HepG2 (cell line): Measurements from ENCODE around the gene LMX1B. TPM values are rescaled to one million over a fixed set of nuclear protein-coding genes. Genes with fewer than 3 reads are reported as not detected.
A peak's percentile ranks its signal among the peaks of the same experiment; 100 is the strongest.

Experiments
- ATAC-seq: fragments of 200-7000 bp; cut with Tn5 transposase; 3 replicates; pipeline ENCODE4 v1.9.1; 2020; ENCODE audit warnings: mild to moderate bottlenecking, moderate library complexity
- BruUV-seq: library from RNA; stranded (reverse); fragments of 400-500 nt; replicated peaks from 2 replicates; lab custom pipeline; 2021; lab: Mats Ljungman, UMichigan
- CTCF ChIA-PET: fragments of 300-600 bp; formaldehyde crosslinking; extraction: SDS; loops from one replicate; lab custom pipeline; 2021; ENCODE audit warnings: low total read pairs, inconsistent platforms, low intra/inter-chr PET ratio; lab: Yijun Ruan, JAX
- POLR2A ChIA-PET: fragments of 350-600 bp; sonication (Branson Sonifier 250); formaldehyde crosslinking; loops from one replicate; lab custom pipeline; 2020; ENCODE audit warnings: antibody characterized with exemption, inconsistent platforms; lab: Yijun Ruan, JAX
- DNase-seq: peaks from one replicate; pipeline ENCODE4 v3.0.0-alpha.2; 2015; ENCODE audit warnings: low spot score
- FAIRE-seq: peaks from 3 replicates; lab custom pipeline; 2011; peaks lifted over from hg19 to GRCh38; lab: Jason Lieb, UNC
- H2AFZ ChIP-seq: one replicate; pipeline ENCODE4 v1.6.1; 2011; ENCODE audit warnings: low read length, inconsistent platforms
- H3K27ac ChIP-seq: fragments of 300-600 bp; 3 replicates; pipeline ENCODE4 v1.8.0; 2011; ENCODE audit warnings: mixed run types, mild to moderate bottlenecking, mixed read lengths, low read length, inconsistent platforms; ENCODE audit not compliant: insufficient read depth; ENCODE audit errors: extremely low read length
- H3K27me3 ChIP-seq, 2 experiments: fragments of 200-600 bp in 1 of 2; 2 replicates in 1 of 2; 3 replicates in 1 of 2; pipeline versions ENCODE4 v1.6.0 to v1.8.0; 2011; ENCODE audit warnings: low read length in 2 of 2, mild to moderate bottlenecking in 2 of 2, moderate library complexity in 2 of 2, inconsistent platforms in 1 of 2; ENCODE audit not compliant: insufficient read depth in 2 of 2, control insufficient read depth in 1 of 2
- H3K36me3 ChIP-seq, 2 experiments: fragments of 200-600 bp in 1 of 2; replicated peaks in 1 of 2; 2 replicates in 1 of 2; 3 replicates in 1 of 2; pipeline versions ENCODE4 v1.5.1 to v1.8.0; 2011; ENCODE audit warnings: low read length in 2 of 2, inconsistent platforms in 1 of 2; ENCODE audit not compliant: insufficient read depth in 2 of 2, control insufficient read depth in 1 of 2
- H3K4me1 ChIP-seq: 2 replicates; pipeline ENCODE4 v1.5.1; 2012; ENCODE audit warnings: low read length, inconsistent platforms; ENCODE audit not compliant: insufficient read depth
- H3K4me2 ChIP-seq: 2 replicates; pipeline ENCODE4 v1.6.0; 2011; ENCODE audit warnings: low read depth, low read length, inconsistent platforms
- H3K4me3 ChIP-seq, 3 experiments: fragments of 200-600 bp in 1 of 3; sonication (generic), shearing (Covaris generic) in 1 of 3; replicated peaks in 1 of 3; 2 replicates each; pipeline ENCODE4 v1.5.1; 2011 to 2016; ENCODE audit warnings: low read length in 3 of 3, inconsistent platforms in 2 of 3, low read depth in 2 of 3, mild to moderate bottlenecking in 2 of 3, control low read depth in 1 of 3, mixed read lengths in 1 of 3; ENCODE audit not compliant: insufficient read depth in 1 of 3
- H3K79me2 ChIP-seq: one replicate; pipeline ENCODE4 v1.6.1; 2011; ENCODE audit warnings: low read length, inconsistent platforms; ENCODE audit not compliant: insufficient read depth
- H3K9ac ChIP-seq: 2 replicates; pipeline ENCODE4 v1.6.0; 2011; ENCODE audit warnings: mild to moderate bottlenecking, low read depth, low read length, inconsistent platforms; ENCODE audit not compliant: insufficient read depth
- H3K9me3 ChIP-seq: 2 replicates; pipeline ENCODE4 v1.5.1; 2012; ENCODE audit warnings: mild to moderate bottlenecking, low read length
- H4K20me1 ChIP-seq: 2 replicates; pipeline ENCODE4 v1.6.0; 2011; ENCODE audit warnings: inconsistent platforms, mild to moderate bottlenecking, low read length, moderate library complexity; ENCODE audit not compliant: insufficient read depth
- E2F1 ChIP-seq: sonication (generic); formaldehyde crosslinking; IDR thresholded peaks from 2 replicates; pipeline ENCODE4 v1.5.0; 2020; ENCODE audit warnings: missing genetic modification reagents
- HNRNPL ChIP-seq: fragments of 200-400 bp; formaldehyde crosslinking; IDR thresholded peaks from 2 replicates; pipeline ENCODE4 v1.6.1; 2017; ENCODE audit warnings: mild to moderate bottlenecking, low read depth, low read length
- MAZ ChIP-seq, 2 experiments: sonication (generic) in 1 of 2; formaldehyde crosslinking in 1 of 2; IDR thresholded peaks; 2 replicates each; pipeline versions ENCODE4 v1.5.0 to v1.6.1; 2012 to 2020; ENCODE audit warnings: low read depth in 2 of 2, mild to moderate bottlenecking in 2 of 2, borderline replicate concordance in 1 of 2, improper control_type of control experiment in 1 of 2, low read length in 1 of 2, missing genetic modification reagents in 1 of 2, moderate library complexity in 1 of 2
- SNAPC5 ChIP-seq: sonication (generic); formaldehyde crosslinking; IDR thresholded peaks from 2 replicates; pipeline ENCODE4 v1.8.1; 2023; ENCODE audit warnings: mild to moderate bottlenecking, missing genetic modification reagents, borderline replicate concordance
- SOX5 ChIP-seq: IDR thresholded peaks from 2 replicates; pipeline ENCODE4 v1.6.1; 2016; ENCODE audit warnings: borderline replicate concordance
- SP4 ChIP-seq: sonication (generic); formaldehyde crosslinking; IDR thresholded peaks from 2 replicates; pipeline ENCODE4 v1.8.1; 2023; ENCODE audit warnings: mild to moderate bottlenecking, missing genetic modification reagents
- TBX2 ChIP-seq: sonication (generic); formaldehyde crosslinking; IDR thresholded peaks from 2 replicates; pipeline ENCODE4 v1.5.0; 2020; ENCODE audit warnings: missing genetic modification reagents, mild to moderate bottlenecking, borderline replicate concordance
- TFE3 ChIP-seq: IDR thresholded peaks from 2 replicates; pipeline ENCODE4 v1.6.1; 2016
- TMF1 ChIP-seq: sonication (generic); formaldehyde crosslinking; IDR thresholded peaks from 2 replicates; pipeline ENCODE4 v1.8.1; 2022; ENCODE audit warnings: low read depth, missing genetic modification reagents
- XRCC5 ChIP-seq: fragments of 200-400 bp; formaldehyde crosslinking; optimal IDR thresholded peaks from 2 replicates; pipeline ENCODE3; 2017; ENCODE audit warnings: mild to moderate bottlenecking, low read length
- YEATS2 ChIP-seq: sonication (generic); formaldehyde crosslinking; IDR thresholded peaks from 2 replicates; pipeline ENCODE4 v1.4.0; 2020; ENCODE audit warnings: missing genetic modification reagents, borderline replicate concordance
- ZFX ChIP-seq: sonication (generic); formaldehyde crosslinking; IDR thresholded peaks from 2 replicates; pipeline ENCODE4 v1.4.0; 2020; ENCODE audit warnings: mild to moderate bottlenecking, low read depth, missing genetic modification reagents, moderate library complexity
- ZNF230 ChIP-seq: sonication (generic); formaldehyde crosslinking; IDR thresholded peaks from 2 replicates; pipeline ENCODE4 v1.4.0; 2020; ENCODE audit warnings: mild to moderate bottlenecking, missing genetic modification reagents
- ZNF556 ChIP-seq: sonication (generic); formaldehyde crosslinking; IDR thresholded peaks from 2 replicates; pipeline ENCODE4 v1.4.0; 2020; ENCODE audit warnings: mild to moderate bottlenecking, missing genetic modification reagents, borderline replicate concordance
- ZNF747 ChIP-seq: sonication (generic); formaldehyde crosslinking; IDR thresholded peaks from 2 replicates; pipeline ENCODE4 v1.8.1; 2023; ENCODE audit warnings: missing genetic modification reagents, mild to moderate bottlenecking, borderline replicate concordance
- ZNF782 ChIP-seq: sonication (generic); formaldehyde crosslinking; IDR thresholded peaks from 2 replicates; pipeline ENCODE4 v1.4.0; 2020; ENCODE audit warnings: missing genetic modification reagents, mild to moderate bottlenecking, borderline replicate concordance
- ZNF784 ChIP-seq: sonication (generic); formaldehyde crosslinking; IDR thresholded peaks from 2 replicates; pipeline ENCODE4 v1.5.1; 2020; ENCODE audit warnings: missing genetic modification reagents, mild to moderate bottlenecking, borderline replicate concordance
- WGBS: methylation state at CpG from one replicate; pipeline ENCODE4 v1.1.6; 2017; ENCODE audit warnings: low lambda C conversion rate; 5-methylcytosine and 5-hydroxymethylcytosine counted together
- in situ Hi-C: cut with HindIII; loops from 2 replicates; pipeline ENCODE4 v1.10.0; 2017; ENCODE audit warnings: low pct_unique_long_range_greater_than_20kb; ENCODE audit not compliant: extremely low pct_ligation_motif_present
- intact Hi-C: fragments of 100-400 bp; cut with micrococcal nuclease; formaldehyde crosslinking; loops from one replicate; pipeline ENCODE4 v1.10.0; 2022; ENCODE audit not compliant: unreplicated experiment
- polyA plus RNA-seq, 8 experiments: library from polyadenylated mRNA; depleted of rRNA in 3 of 8; stranded (reverse) in 7 of 8; unstranded in 1 of 8; fragments of >200 nt; fragmentation: Illumina TruSeq in 4 of 8; extraction: Trizol in 4 of 8; gene quantifications; 2 replicates each; pipeline versions ENCODE4 v1.2.1 to v1.2.3, GENCODE V29; 2011 to 2016; ENCODE audit warnings: low read depth in 4 of 8, missing spikeins in 1 of 8, mixed read lengths in 1 of 8; ENCODE audit not compliant: insufficient read depth in 1 of 8
- total RNA-seq, 5 experiments: library from RNA; depleted of rRNA; stranded (reverse); fragments of >200 nt; fragmentation: Illumina TruSeq; extraction: Trizol; gene quantifications; 2 replicates each; pipeline ENCODE4 v1.2.3, GENCODE V29; 2016; ENCODE audit warnings: low read depth in 1 of 5

LMX1B gene
- total and polyA plus RNA-seq, 2 of the 13 experiments (the other 11 are each of a cell fraction or from before 2014, with no cell fraction given), result not detected

GRCh38 chr9:126611193-126611591 lies 2.5 kb upstream of the LMX1B start:
- WGBS, result 38% methylated on average over 7 of the region's 25 CpGs
- intact Hi-C loops, result loop anchor here (2.0 to 5.0 kb wide), 3 partner anchors 51 to 171 kb away; no protein-coding TSS in a partner anchor
- TF ChIP-seq SP4 (CRISPR knock-in tag), result 0 out of 2 replicates have a peak, but pooled peaks have one; percentile 41
- TF ChIP-seq HNRNPL, result 0 out of 2 replicates have a peak, but pooled peaks have one; percentile 14
- TF ChIP-seq ZNF230 (CRISPR knock-in tag), result 0 out of 2 replicates have a peak, but pooled peaks have one; percentile 31
- TF ChIP-seq ZNF747, result no peak
- 0 out of 2 replicates have a peak, but pooled peaks have one; percentile 23 for TF ChIP-seq TMF1
- no peak for TF ChIP-seq E2F1 (CRISPR knock-in tag)
- TF ChIP-seq TBX2, result 0 out of 2 replicates have a peak, but pooled peaks have one; percentile 38
- TF ChIP-seq ZNF556, result no peak
- no peak for TF ChIP-seq MAZ (IDR thresholded peaks at IDR 0.05; ENCODE audit: borderline replicate concordance, low read depth, low read length)
- peak; percentile 31; the same call in 1 of the 2 replicates for TF ChIP-seq MAZ (CRISPR knock-in tag; IDR thresholded peaks at IDR 0.05; ENCODE audit: low read depth)
- TF ChIP-seq ZFX, result 0 out of 2 replicates have a peak, but pooled peaks have one; percentile 25
- no peak for TF ChIP-seq SNAPC5 (CRISPR knock-in tag)
- no peak for TF ChIP-seq TFE3 (CRISPR knock-in tag)
- no peak for TF ChIP-seq SOX5
- no peak for TF ChIP-seq YEATS2
- TF ChIP-seq ZNF784, result no peak
- 0 out of 2 replicates have a peak, but pooled peaks have one; percentile 24 for TF ChIP-seq ZNF782 (CRISPR knock-in tag)
- TF ChIP-seq XRCC5, result no peak

More at GRCh38 chr9:126611193-126611591, 2.5 kb upstream of the LMX1B start:
- Histone ChIP-seq H2AFZ (no peak overlapping the region), H4K20me1 (peaks cover 5% of the 10 kb centered on the region; the same call in 1 of the 2 replicates), H3K27ac (no peak overlapping the region), H3K9ac (no peak overlapping the region), H3K27me3 (peaks cover 34 to 84% of the 10 kb centered on the region in 2 experiments), H3K4me3 (peak overlapping the region in 1 of 3 experiments; percentile 54; a peak in 1 of 6 replicates), H3K79me2 (no peaks in the 10 kb centered on the region), H3K4me1 (peaks cover 51% of the 10 kb centered on the region), H3K4me2 (peak overlapping the region; percentile 50), H3K36me3 (no peaks in the 10 kb centered on the region), H3K9me3 (no peaks in the 10 kb centered on the region)
- CTCF ChIA-PET, result no interaction called here
- no peak for FAIRE-seq
- no peak for DNase-seq
- in situ Hi-C loops, result loop anchor here (5.0 kb wide), 2 partner anchors 81 to 171 kb away; no protein-coding TSS in a partner anchor
- no TSS peak for BruUV-seq
- ATAC-seq, result peak; percentile 15
- POLR2A ChIA-PET, result no interaction called here
